ELR (cell line): ENCODE results near the gene ANKRD36B.
"Not testable (repeated sequence)": the region's sequence is repeated elsewhere in the genome, so short reads cannot be mapped to it uniquely, and the experiment has no call there.

Source experiments
- DNase-seq: peaks from one replicate; pipeline ENCODE4 v3.0.0-alpha.2; 2015; ENCODE audit warnings: low read depth

ANKRD36B gene

GRCh38 chr2:97549058-97549457 lies 40.6 kb downstream of the ANKRD36B start:
- not testable (repeated sequence) for DNase-seq

DNA sequence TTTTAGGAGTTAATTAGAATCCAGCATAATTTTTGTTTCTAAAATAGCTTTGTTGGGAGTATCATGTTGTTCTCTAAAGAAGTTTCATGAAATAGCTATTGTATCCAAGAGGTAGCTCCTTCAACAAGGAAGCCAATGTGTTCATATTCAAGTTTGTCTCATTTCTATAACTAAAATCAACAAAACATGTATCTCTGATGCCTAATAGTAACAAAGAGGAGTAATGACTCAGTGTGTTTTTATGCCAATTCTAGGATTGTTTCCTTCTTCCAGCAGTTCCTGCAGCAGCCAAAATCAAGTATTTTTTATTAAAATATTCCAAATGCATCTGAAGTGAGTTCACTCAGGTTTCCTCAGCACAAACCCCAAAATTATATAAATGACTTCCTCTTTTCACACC lies 41.1 kb downstream of the ANKRD36B start:
- DNase-seq, result not testable (repeated sequence)

- peak; percentile 18 for DNase-seq
Measured at GRCh38 chr2:97546711-97547110, 43.0 kb downstream of the ANKRD36B start.

DNA sequence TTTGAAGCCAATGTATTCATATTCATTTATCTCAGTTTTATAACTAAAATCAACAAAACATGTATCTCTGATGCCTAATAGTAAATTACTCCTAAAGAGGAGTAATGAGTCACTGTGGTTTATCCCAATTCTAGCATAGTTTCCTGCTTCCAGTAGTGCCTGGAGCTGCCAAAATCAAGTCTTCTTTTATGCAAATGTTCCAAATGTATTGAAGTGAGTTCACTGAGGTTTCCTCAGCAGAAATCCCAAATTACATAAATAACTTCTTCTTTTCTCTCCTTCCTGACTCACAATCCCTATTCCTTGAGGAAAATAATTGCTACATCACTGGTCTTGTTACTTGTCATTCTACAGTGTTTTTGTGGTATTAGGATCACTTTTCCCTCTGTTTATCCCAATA lies 44.8 kb downstream of the ANKRD36B start:
- DNase-seq, result not testable (repeated sequence)

- DNase-seq, result not testable (repeated sequence)
Measured at GRCh38 chr2:97525904-97526303, 63.8 kb downstream of the ANKRD36B start.

- DNase-seq, result not testable (repeated sequence)
Measured at GRCh38 chr2:97523816-97524215, 65.9 kb downstream of the ANKRD36B start.

DNA sequence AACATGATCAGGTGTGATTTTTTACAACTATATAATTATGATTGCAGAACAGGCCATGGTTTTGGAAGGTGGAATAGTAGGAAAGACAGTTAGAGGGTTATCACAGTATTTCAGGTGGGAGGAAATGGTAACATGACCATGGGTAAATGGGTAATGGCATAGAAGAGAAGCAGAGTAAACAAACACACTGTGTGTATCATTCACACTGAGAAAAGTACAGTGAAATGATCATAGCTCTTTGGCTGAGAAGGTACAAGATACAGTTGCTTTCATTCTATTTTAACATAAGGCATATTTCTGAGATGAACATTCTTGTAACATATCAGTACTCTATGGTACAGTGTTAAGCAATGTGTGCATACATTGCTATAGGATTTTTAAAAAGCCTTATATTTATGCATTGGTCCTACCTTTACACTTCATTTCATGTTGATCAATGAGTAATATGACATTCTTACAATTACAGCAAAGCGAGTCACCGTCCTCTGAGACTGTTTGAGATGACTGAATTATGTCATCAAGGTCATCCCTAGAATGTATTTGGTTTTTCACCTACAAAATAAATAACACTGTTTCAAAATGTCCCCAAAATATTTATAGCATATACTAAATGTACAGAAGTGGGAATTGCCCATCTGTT lies 66.6 kb downstream of the ANKRD36B start:
- not testable (repeated sequence) for DNase-seq

DNA sequence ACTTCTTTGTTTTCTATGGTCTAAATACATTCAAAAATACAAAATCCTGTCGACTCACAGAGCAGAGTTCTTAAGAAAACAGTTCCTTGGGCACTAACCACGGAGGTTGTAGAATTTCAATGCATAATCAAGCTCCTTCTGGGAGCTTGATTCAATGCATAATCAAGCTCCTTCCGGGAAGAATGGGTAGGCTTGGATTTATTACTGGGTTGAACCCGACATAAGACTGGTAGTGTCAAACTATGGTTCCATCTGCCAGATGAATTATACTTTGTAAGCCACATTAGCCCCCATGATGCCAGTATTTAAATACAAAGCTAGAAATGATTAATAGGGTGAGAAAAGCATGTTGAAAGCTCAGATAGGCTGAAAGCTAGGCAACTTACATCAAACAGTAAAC lies 94.0 kb downstream of the ANKRD36B start:
- not testable (repeated sequence) for DNase-seq

DNA sequence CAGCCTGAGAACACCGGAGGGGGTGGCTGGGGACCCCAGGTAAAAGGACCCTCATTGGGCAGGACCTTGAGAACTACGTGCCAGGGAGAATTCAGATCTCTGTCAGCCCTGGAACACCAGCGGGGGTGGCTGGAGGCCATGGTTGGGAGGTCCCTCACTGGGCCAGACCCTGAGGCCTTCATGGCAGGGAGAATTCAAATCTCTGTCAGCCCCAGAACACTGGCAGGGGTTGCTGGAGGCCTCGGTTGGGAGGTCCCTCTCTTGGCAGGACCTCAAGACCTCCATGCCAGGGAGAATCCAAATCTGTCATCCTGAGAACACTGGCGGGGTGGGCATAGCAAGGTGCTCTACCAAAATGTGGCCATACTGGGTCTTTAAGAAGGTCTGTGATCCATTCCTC lies 99.5 kb downstream of the ANKRD36B start:
- not testable (repeated sequence) for DNase-seq
